OCI-LY1 (cell line): ENCODE data around the gene FAM229B.

Source experiments
- H2AFZ ChIP-seq: fragments of 200-600 bp; sonication (generic), shearing (Covaris generic); 2 replicates; pipeline ENCODE4 v1.6.0; 2014; ENCODE audit warnings: antibody characterized with exemption, mild to moderate bottlenecking, low read length
- H3F3A ChIP-seq: fragments of 200-600 bp; sonication (generic), shearing (Covaris generic); 2 replicates; pipeline ENCODE4 v1.6.0; 2014; ENCODE audit warnings: mild to moderate bottlenecking, antibody characterized with exemption, low read length, moderate library complexity; ENCODE audit not compliant: insufficient read depth
- H3K27ac ChIP-seq: fragments of 200-600 bp; sonication (generic); 2 replicates; pipeline ENCODE4 v1.5.1; 2014; ENCODE audit warnings: low read length, mixed run types, mild to moderate bottlenecking, low read depth; ENCODE audit not compliant: poor library complexity, severe bottlenecking
- H3K27me3 ChIP-seq: fragments of 200-600 bp; sonication (generic); 2 replicates; pipeline ENCODE4 v1.6.0; 2014; ENCODE audit warnings: antibody characterized with exemption, mild to moderate bottlenecking, low read length, moderate library complexity; ENCODE audit not compliant: insufficient read depth
- H3K36me3 ChIP-seq: fragments of 200-600 bp; sonication (generic); 2 replicates; pipeline ENCODE4 v1.6.1; 2014; ENCODE audit warnings: mild to moderate bottlenecking, antibody characterized with exemption, low read length, moderate library complexity, mixed read lengths; ENCODE audit not compliant: insufficient read depth
- H3K4me1 ChIP-seq: fragments of 200-600 bp; sonication (generic); 2 replicates; pipeline ENCODE4 v1.5.1; 2014; ENCODE audit warnings: mild to moderate bottlenecking, low read length, moderate library complexity; ENCODE audit not compliant: insufficient read depth, severe bottlenecking
- H3K4me2 ChIP-seq: fragments of 200-600 bp; sonication (generic), shearing (Covaris generic); 2 replicates; pipeline ENCODE4 v1.6.1; 2014; ENCODE audit warnings: low read length
- H3K4me3 ChIP-seq: fragments of 200-600 bp; sonication (generic); 2 replicates; pipeline ENCODE4 v1.5.1; 2014; ENCODE audit warnings: low read length, low read depth, mild to moderate bottlenecking, mixed read lengths; ENCODE audit not compliant: poor library complexity, severe bottlenecking
- H3K79me2 ChIP-seq: fragments of 200-600 bp; shearing (Covaris generic); 2 replicates; pipeline ENCODE4 v1.6.1; 2016; ENCODE audit warnings: mixed run types, low read length, mixed read lengths; ENCODE audit not compliant: insufficient read depth
- H3K9ac ChIP-seq: fragments of 200-600 bp; sonication (generic), shearing (Covaris generic); 2 replicates; pipeline ENCODE4 v1.6.1; 2014; ENCODE audit warnings: mild to moderate bottlenecking, low read length, mixed read lengths
- H3K9me2 ChIP-seq: fragments of 200-600 bp; sonication (generic), shearing (Covaris generic); 2 replicates; pipeline ENCODE4 v1.6.1; 2014; ENCODE audit warnings: low read depth, mild to moderate bottlenecking, low read length, mixed read lengths
- H3K9me3 ChIP-seq: fragments of 200-600 bp; shearing (Covaris generic); 2 replicates; pipeline ENCODE4 v1.6.1; 2014; ENCODE audit warnings: low read length, mixed read lengths
- H4K20me1 ChIP-seq: fragments of 200-600 bp; sonication (generic), shearing (Covaris generic); 2 replicates; pipeline ENCODE4 v1.6.0; 2016; ENCODE audit warnings: mild to moderate bottlenecking, low read length; ENCODE audit not compliant: insufficient read depth
- EZH2 ChIP-seq: fragments of 200-600 bp; sonication (generic), shearing (Covaris generic); IDR thresholded peaks from 2 replicates; pipeline ENCODE4 v1.8.0; 2017; ENCODE audit warnings: borderline replicate concordance, mixed run types, mild to moderate bottlenecking, antibody characterized with exemption, low read length, moderate library complexity, mixed read lengths
- TF ChIP-seq, protein P1 (sequence below): fragments of 200-600 bp; sonication (generic), shearing (Covaris generic); IDR thresholded peaks from 2 replicates; pipeline ENCODE4 v1.5.1; 2017; ENCODE audit warnings: mild to moderate bottlenecking, antibody characterized with exemption, low read length, moderate library complexity, mixed read lengths

Gene FAM229B

DNA sequence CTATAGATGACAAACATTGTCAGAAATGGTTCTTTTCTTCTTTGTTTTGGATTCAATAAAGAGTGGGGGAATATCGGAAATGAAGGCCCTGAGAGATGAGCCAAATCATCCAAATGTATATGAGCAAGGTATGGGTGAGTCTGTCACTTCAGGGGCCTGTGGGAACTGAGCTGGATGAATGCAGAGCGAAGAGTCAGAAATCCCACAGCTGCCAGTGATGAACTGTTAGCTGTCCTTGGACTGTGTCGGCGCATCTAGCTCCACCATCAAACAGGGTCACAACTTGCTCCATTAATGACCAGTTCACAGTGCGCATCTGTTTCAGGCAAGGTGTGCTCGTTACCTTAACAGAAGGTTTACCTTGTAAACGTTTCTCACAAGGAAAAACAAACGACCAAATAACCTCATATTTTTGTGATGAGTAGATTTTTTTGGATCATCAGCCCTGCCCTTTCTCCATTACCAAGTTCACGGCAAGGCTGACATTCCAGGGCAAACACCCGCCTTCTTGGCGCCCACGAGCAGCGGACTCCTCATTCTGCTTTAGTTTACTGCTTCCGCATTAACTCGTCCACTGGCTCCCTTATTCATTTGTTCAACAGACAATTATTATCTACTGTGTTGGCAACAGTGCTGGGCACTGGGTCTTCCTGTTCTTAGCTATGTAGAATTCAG, 48.5 kb upstream of the FAM229B start:
- Histone ChIP-seq H3K36me3 (no peaks in the 10 kb centered on the region), H3K9ac (no peak overlapping the region), H3K9me2 (no peaks in the 10 kb centered on the region), H3K27me3 (no peaks in the 10 kb centered on the region), H3K4me1 (no peaks in the 10 kb centered on the region), H3K79me2 (no peaks in the 10 kb centered on the region), H3F3A (no peaks in the 10 kb centered on the region), H2AFZ (no peak overlapping the region), H4K20me1 (no peaks in the 10 kb centered on the region), H3K27ac (no peak overlapping the region), H3K4me3 (no peak overlapping the region), H3K9me3 (no peaks in the 10 kb centered on the region), H3K4me2 (no peak overlapping the region)
- TF ChIP-seq, protein P1, sequence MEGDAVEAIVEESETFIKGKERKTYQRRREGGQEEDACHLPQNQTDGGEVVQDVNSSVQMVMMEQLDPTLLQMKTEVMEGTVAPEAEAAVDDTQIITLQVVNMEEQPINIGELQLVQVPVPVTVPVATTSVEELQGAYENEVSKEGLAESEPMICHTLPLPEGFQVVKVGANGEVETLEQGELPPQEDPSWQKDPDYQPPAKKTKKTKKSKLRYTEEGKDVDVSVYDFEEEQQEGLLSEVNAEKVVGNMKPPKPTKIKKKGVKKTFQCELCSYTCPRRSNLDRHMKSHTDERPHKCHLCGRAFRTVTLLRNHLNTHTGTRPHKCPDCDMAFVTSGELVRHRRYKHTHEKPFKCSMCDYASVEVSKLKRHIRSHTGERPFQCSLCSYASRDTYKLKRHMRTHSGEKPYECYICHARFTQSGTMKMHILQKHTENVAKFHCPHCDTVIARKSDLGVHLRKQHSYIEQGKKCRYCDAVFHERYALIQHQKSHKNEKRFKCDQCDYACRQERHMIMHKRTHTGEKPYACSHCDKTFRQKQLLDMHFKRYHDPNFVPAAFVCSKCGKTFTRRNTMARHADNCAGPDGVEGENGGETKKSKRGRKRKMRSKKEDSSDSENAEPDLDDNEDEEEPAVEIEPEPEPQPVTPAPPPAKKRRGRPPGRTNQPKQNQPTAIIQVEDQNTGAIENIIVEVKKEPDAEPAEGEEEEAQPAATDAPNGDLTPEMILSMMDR, result no peak
- TF ChIP-seq EZH2, result no peak

DNA sequence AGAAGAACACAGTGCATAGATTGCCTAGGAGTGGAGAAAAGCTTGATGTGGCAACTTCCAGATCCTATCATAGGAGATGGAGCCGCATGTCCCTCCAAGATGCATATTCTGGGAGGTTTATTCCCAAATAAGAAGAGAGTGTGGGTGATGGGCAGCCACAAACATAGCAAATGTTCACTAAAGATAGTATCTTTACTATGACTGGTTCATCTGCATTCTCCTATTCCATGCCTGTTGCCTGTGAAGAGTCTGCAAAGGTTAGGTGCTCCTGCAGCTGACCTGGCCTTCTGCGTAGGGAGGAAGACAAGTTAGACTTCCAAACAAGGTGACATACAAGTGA, 48.0 kb upstream of the FAM229B start:
- H3K9me2 ChIP-seq, result no peaks in the 10 kb centered on the region
- no peaks in the 10 kb centered on the region for H3F3A ChIP-seq
- no peak overlapping the region for H3K4me2 ChIP-seq
- no peak overlapping the region for H2AFZ ChIP-seq
- no peak overlapping the region for H3K4me3 ChIP-seq
- H3K9me3 ChIP-seq, result no peaks in the 10 kb centered on the region
- H3K27ac ChIP-seq, result no peak overlapping the region
- no peaks in the 10 kb centered on the region for H3K27me3 ChIP-seq
- no peak overlapping the region for H3K9ac ChIP-seq
- H3K4me1 ChIP-seq, result no peaks in the 10 kb centered on the region
- no peaks in the 10 kb centered on the region for H4K20me1 ChIP-seq
- TF ChIP-seq, protein P1, result no peak
- TF ChIP-seq EZH2, result no peak
- no peaks in the 10 kb centered on the region for H3K36me3 ChIP-seq
- no peaks in the 10 kb centered on the region for H3K79me2 ChIP-seq

DNA sequence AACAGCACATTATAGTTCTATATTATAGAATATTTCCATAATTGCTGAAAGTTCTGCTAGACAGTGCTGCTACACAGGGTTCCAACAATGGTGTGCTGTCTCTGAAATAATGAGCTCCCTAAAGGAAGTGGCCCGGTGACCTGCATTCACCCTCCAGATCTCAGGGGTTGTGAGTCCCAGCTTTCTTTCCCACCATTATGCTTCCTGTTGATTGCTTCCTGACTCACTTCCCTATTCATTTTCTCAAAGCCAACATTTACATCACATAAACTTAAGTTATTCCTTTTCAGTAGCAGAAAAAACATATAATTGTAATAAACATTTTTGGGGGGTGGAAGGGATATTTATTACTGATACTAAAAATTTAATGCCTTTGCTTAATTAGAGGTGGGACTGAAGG, 46.4 kb upstream of the FAM229B start:
- Histone ChIP-seq H3K9ac (no peak overlapping the region), H3K9me2 (no peaks in the 10 kb centered on the region), H3F3A (no peaks in the 10 kb centered on the region), H3K27ac (no peak overlapping the region), H3K27me3 (no peaks in the 10 kb centered on the region), H3K4me3 (no peak overlapping the region), H3K4me2 (no peak overlapping the region), H4K20me1 (no peaks in the 10 kb centered on the region), H3K9me3 (no peaks in the 10 kb centered on the region), H3K4me1 (no peaks in the 10 kb centered on the region), H3K79me2 (no peaks in the 10 kb centered on the region), H3K36me3 (no peaks in the 10 kb centered on the region), H2AFZ (no peak overlapping the region)
- TF ChIP-seq, protein P1, result no peak
- no peak for TF ChIP-seq EZH2
